Vagina (tissue), 2 donors: ENCODE results near the gene HK2. TPM values are rescaled to one million over a fixed set of nuclear protein-coding genes. Genes with fewer than 3 reads are reported as not detected.

ENCODE experiments used
- DNase-seq, 2 donors: peaks; one replicate each; pipeline ENCODE4 v3.0.0-alpha.2; 2017; ENCODE audit errors: extremely low spot score in 2 of 2
- H3K27ac ChIP-seq: fragments of 200-600 bp; sonication (generic); one replicate; pipeline ENCODE4 v1.5.1; 2019
- H3K27me3 ChIP-seq: fragments of 200-600 bp; sonication (generic); one replicate; pipeline ENCODE4 v1.5.1; 2019
- H3K36me3 ChIP-seq, 2 donors: fragments of 200-600 bp; sonication (generic); one replicate each; pipeline ENCODE4 v1.5.1; 2017 to 2019
- H3K4me1 ChIP-seq: fragments of 200-600 bp; sonication (generic); one replicate; pipeline ENCODE4 v1.5.1; 2019
- H3K4me3 ChIP-seq, 2 donors: fragments of 200-600 bp; sonication (generic); 1 replicate in 1 of 2; 2 replicates in 1 of 2; pipeline ENCODE4 v1.5.1; 2016 to 2019
- H3K9me3 ChIP-seq: fragments of 200-600 bp; sonication (generic); one replicate; pipeline ENCODE4 v1.5.1; 2019
- CTCF ChIP-seq, 3 experiments: fragments of 450-650 bp in 2 of 3; fragments of 200-600 bp in 1 of 3; sonication (generic) in 1 of 3; IDR thresholded peaks; one replicate each; pipeline ENCODE4 v1.5.1; 2017 to 2019; ENCODE audit warnings: antibody characterized with exemption in 3 of 3, mild to moderate bottlenecking in 2 of 3, moderate library complexity in 2 of 3
- POLR2A ChIP-seq, 2 donors: fragments of 450-650 bp; IDR thresholded peaks; one replicate each; pipeline ENCODE4 v1.6.1; 2017; ENCODE audit warnings: antibody characterized with exemption in 2 of 2, mild to moderate bottlenecking in 2 of 2, moderate library complexity in 2 of 2
- POLR2AphosphoS5 ChIP-seq, 2 donors: sonication (generic); formaldehyde crosslinking; IDR thresholded peaks; one replicate each; pipeline ENCODE4 v1.9.0; 2017; ENCODE audit warnings: antibody characterized with exemption in 2 of 2, mild to moderate bottlenecking in 2 of 2, low read depth in 1 of 2; ENCODE audit not compliant: insufficient read depth in 1 of 2
- intact Hi-C: fragments of 100-400 bp; cut with DNase I; formaldehyde crosslinking; loops from one replicate; pipeline ENCODE4 v1.15.1; 2023
- total RNA-seq: library from RNA; depleted of rRNA; stranded (reverse); fragments of >200 nt; gene quantifications from one replicate; pipeline ENCODE4 v1.2.3, GENCODE V29; 2016

The HK2 gene
- total RNA-seq, 1 donor from 2014 or later, result 5.4 TPM

DNA sequence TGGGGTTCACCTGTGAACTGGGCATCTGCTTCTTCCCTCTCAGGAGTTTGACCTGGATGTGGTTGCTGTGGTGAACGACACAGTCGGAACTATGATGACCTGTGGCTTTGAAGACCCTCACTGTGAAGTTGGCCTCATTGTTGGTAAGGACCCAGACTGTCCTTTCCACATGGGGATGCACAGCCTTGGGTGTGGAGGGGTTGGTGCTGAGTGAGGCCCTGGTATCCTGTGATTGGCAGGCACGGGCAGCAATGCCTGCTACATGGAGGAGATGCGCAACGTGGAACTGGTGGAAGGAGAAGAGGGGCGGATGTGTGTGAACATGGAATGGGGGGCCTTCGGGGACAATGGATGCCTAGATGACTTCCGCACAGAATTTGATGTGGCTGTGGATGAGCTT, 52.3 kb downstream of the HK2 start:
- peaks cover 0 to 4% of the 10 kb centered on the region in 2 donors for H3K36me3 ChIP-seq
- intact Hi-C loops, result no loop called here
- H3K4me1 ChIP-seq, result no peaks in the 10 kb centered on the region
- H3K27me3 ChIP-seq, result no peaks in the 10 kb centered on the region
- TF ChIP-seq POLR2AphosphoS5 (IDR thresholded peaks at IDR 0.05; ENCODE audit: insufficient read depth in 1 of 2, low read depth in 1 of 2) (no peak), CTCF (IDR thresholded peaks at IDR 0.05) (no peak), POLR2A (IDR thresholded peaks at IDR 0.05) (no peak)
- H3K4me3 ChIP-seq, result no peak overlapping the region
- H3K9me3 ChIP-seq, result no peaks in the 10 kb centered on the region
- DNase-seq, result peak; percentile 71 to 84
- H3K27ac ChIP-seq, result no peak overlapping the region

GRCh38 chr2:74886811-74887210, 52.9 kb downstream of the HK2 start:
- no peak overlapping the region for H3K4me3 ChIP-seq
- H3K27ac ChIP-seq, result no peak overlapping the region
- intact Hi-C loops, result no loop called here
- no peaks in the 10 kb centered on the region for H3K9me3 ChIP-seq
- peak in 1 of 2 donors; percentile 65 for DNase-seq
- no peaks in the 10 kb centered on the region for H3K27me3 ChIP-seq
- peaks cover 0 to 4% of the 10 kb centered on the region in 2 donors for H3K36me3 ChIP-seq
- no peaks in the 10 kb centered on the region for H3K4me1 ChIP-seq
- no peak for TF ChIP-seq POLR2AphosphoS5 (IDR thresholded peaks at IDR 0.05; ENCODE audit: insufficient read depth in 1 of 2, low read depth in 1 of 2)
- TF ChIP-seq CTCF (IDR thresholded peaks at IDR 0.05), result no peak
- no peak for TF ChIP-seq POLR2A (IDR thresholded peaks at IDR 0.05)

- peaks cover 0 to 4% of the 10 kb centered on the region in 2 donors for H3K36me3 ChIP-seq
- intact Hi-C loops, result no loop called here
- H3K4me1 ChIP-seq, result no peaks in the 10 kb centered on the region
- no peaks in the 10 kb centered on the region for H3K9me3 ChIP-seq
- TF ChIP-seq CTCF (IDR thresholded peaks at IDR 0.05), result no peak
- peak; percentile 49 to 58 for DNase-seq
- no peak overlapping the region for H3K27ac ChIP-seq
- H3K27me3 ChIP-seq, result no peaks in the 10 kb centered on the region
- H3K4me3 ChIP-seq, result no peak overlapping the region
These were observed 53.6 kb downstream of the HK2 start for GRCh38 chr2:74887445-74887951.

- intact Hi-C loops, result no loop called here
- H3K9me3 ChIP-seq, result no peaks in the 10 kb centered on the region
- H3K27ac ChIP-seq, result no peak overlapping the region
- H3K4me3 ChIP-seq, result no peak overlapping the region
- no peak for DNase-seq
- H3K36me3 ChIP-seq, result peaks cover 0 to 4% of the 10 kb centered on the region in 2 donors
- no peaks in the 10 kb centered on the region for H3K4me1 ChIP-seq
- no peaks in the 10 kb centered on the region for H3K27me3 ChIP-seq
- no peak for TF ChIP-seq POLR2AphosphoS5 (IDR thresholded peaks at IDR 0.05; ENCODE audit: insufficient read depth in 1 of 2, low read depth in 1 of 2)
These were observed 54.2 kb downstream of the HK2 start for GRCh38 chr2:74887960-74888700.

- H3K4me1 ChIP-seq, result no peaks in the 10 kb centered on the region
- TF ChIP-seq POLR2A (IDR thresholded peaks at IDR 0.05) (no peak), POLR2AphosphoS5 (IDR thresholded peaks at IDR 0.05; ENCODE audit: insufficient read depth in 1 of 2, low read depth in 1 of 2) (no peak), CTCF (IDR thresholded peaks at IDR 0.05) (no peak)
- H3K36me3 ChIP-seq, result peaks cover 0 to 4% of the 10 kb centered on the region in 2 donors
- no peaks in the 10 kb centered on the region for H3K27me3 ChIP-seq
- no peaks in the 10 kb centered on the region for H3K9me3 ChIP-seq
- peak in 1 of 2 donors; percentile 93 for DNase-seq
- intact Hi-C loops, result no loop called here
- H3K27ac ChIP-seq, result no peak overlapping the region
- H3K4me3 ChIP-seq, result no peak overlapping the region
These were observed 55.2 kb downstream of the HK2 start for GRCh38 chr2:74889159-74889558.
